Thyroid gland (tissue), 4 donors: Measurements from ENCODE around the gene MYEOV.

Experiments
- POLR2A ChIP-seq, 2 donors: fragments of 450-650 bp; IDR thresholded peaks; one replicate each; pipeline ENCODE4 v1.6.1; 2017; ENCODE audit warnings: antibody characterized with exemption in 2 of 2, mild to moderate bottlenecking in 2 of 2, moderate library complexity in 1 of 2
- TF ChIP-seq, protein P1 (sequence below), 6 experiments: fragments of 200-600 bp in 3 of 6; fragments of 450-650 bp in 3 of 6; sonication (generic) in 3 of 6; IDR thresholded peaks; one replicate each; pipeline ENCODE4 v1.5.1; 2016 to 2019; ENCODE audit warnings: antibody characterized with exemption in 6 of 6, mild to moderate bottlenecking in 2 of 6, inconsistent platforms in 1 of 6, moderate library complexity in 1 of 6

DNA sequence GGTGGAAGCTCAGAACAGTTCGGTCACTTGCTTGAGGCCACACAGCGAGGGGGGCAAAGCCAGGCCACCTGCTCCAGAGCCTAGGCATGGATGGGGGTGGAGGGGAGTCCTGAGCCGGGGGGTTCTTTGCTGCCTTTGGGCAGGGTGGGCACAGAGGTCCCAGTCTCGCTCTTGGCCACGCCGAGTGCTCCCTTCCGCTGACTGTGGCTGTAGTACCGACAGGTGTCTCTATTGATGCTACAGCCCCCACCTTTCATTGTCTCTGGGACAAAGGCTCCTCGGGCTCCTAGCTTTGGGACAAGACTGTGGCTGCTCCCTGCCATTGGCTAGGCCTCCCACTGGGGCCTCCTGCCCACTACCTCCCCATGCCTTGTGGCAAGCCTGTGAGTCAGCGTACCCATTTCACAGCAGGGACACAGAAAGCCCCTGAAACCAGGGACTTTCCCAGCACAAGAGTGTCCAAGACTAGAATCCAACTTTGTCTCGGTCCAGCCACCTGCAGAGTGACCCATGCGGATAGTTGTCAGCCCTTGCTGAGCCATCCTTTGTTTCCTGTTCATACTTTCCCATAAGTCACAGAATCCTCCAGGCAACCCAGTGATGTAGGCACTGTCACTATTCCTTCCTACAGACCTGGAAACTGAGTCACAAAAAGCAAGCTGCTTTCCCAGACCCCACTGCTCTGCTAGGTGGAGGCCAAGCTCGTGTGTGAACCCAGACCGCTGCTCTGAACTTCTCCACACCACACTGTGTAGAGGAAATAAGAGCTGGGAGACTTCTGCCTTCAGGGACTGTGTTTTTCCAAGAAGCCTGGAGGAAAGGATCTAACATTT, 17.2 kb downstream of the MYEOV start:
- TF ChIP-seq, protein P1, sequence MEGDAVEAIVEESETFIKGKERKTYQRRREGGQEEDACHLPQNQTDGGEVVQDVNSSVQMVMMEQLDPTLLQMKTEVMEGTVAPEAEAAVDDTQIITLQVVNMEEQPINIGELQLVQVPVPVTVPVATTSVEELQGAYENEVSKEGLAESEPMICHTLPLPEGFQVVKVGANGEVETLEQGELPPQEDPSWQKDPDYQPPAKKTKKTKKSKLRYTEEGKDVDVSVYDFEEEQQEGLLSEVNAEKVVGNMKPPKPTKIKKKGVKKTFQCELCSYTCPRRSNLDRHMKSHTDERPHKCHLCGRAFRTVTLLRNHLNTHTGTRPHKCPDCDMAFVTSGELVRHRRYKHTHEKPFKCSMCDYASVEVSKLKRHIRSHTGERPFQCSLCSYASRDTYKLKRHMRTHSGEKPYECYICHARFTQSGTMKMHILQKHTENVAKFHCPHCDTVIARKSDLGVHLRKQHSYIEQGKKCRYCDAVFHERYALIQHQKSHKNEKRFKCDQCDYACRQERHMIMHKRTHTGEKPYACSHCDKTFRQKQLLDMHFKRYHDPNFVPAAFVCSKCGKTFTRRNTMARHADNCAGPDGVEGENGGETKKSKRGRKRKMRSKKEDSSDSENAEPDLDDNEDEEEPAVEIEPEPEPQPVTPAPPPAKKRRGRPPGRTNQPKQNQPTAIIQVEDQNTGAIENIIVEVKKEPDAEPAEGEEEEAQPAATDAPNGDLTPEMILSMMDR (IDR thresholded peaks at IDR 0.05): no peak
- TF ChIP-seq POLR2A (IDR thresholded peaks at IDR 0.05): no peak
